Chondrocyte (in vitro differentiated cells): Measurements from ENCODE around the gene CD47. TPM values are rescaled to one million over a fixed set of nuclear protein-coding genes. Genes with fewer than 3 reads are reported as not detected.

ENCODE experiments used
- DNase-seq: peaks from one replicate; pipeline ENCODE4 v3.0.0; 2021; ENCODE audit warnings: mixed read lengths, low spot score
- H3K27ac Mint-ChIP-seq: one replicate; pipeline ENCODE4 v1.8.0; 2021; ENCODE audit warnings: mild to moderate bottlenecking, moderate library complexity, mixed read lengths; ENCODE audit not compliant: unreplicated experiment
- H3K27me3 Mint-ChIP-seq: 2 replicates; pipeline ENCODE4 v1.8.0; 2021; ENCODE audit warnings: low read depth, mixed read lengths
- H3K36me3 Mint-ChIP-seq: 2 replicates; pipeline ENCODE4 v1.8.0; 2021; ENCODE audit warnings: low read depth, mixed read lengths
- H3K4me1 Mint-ChIP-seq: 2 replicates; pipeline ENCODE4 v1.8.0; 2021; ENCODE audit warnings: low read depth, mild to moderate bottlenecking, mixed read lengths
- H3K4me3 Mint-ChIP-seq: one replicate; pipeline ENCODE4 v1.8.0; 2021; ENCODE audit warnings: mild to moderate bottlenecking, moderate library complexity, mixed read lengths; ENCODE audit not compliant: unreplicated experiment
- H3K9me3 Mint-ChIP-seq: 2 replicates; pipeline ENCODE4 v1.8.0; 2021; ENCODE audit warnings: low read depth, mixed read lengths
- total RNA-seq: library from RNA; stranded (reverse); gene quantifications from 3 replicates; pipeline ENCODE4 v1.2.1, GENCODE V29; 2021
- TF ChIP-seq, protein P1 (sequence below): fragments of 200-600 bp; sonication (generic); IDR thresholded peaks from 2 replicates; pipeline ENCODE4 v1.5.0; 2021; ENCODE audit warnings: antibody characterized with exemption, mild to moderate bottlenecking, moderate library complexity

Gene CD47
- total RNA-seq, 1 donor from 2014 or later, result 43.1 TPM

DNA sequence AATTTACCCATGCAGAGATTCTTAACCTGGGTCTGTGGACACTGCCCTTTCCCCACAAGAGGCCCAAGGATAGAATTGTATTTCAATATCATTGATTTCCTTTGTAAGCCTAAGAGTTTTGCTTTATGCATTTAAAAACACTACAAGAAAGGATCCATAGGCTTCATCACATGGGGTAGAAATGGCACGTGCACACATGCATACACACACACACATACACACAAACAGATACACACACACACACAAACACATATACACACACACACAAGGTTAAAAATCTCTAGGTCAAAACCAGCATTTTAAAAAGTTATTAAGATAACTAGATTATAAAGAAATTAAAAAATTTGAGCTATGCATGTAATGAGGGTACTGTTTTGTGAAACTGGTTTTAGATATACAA is 35.5 kb upstream of the CD47 start:
- Mint-ChIP-seq H3K27ac (no peak overlapping the region), H3K4me1 (peaks cover 10% of the 10 kb centered on the region)

DNA sequence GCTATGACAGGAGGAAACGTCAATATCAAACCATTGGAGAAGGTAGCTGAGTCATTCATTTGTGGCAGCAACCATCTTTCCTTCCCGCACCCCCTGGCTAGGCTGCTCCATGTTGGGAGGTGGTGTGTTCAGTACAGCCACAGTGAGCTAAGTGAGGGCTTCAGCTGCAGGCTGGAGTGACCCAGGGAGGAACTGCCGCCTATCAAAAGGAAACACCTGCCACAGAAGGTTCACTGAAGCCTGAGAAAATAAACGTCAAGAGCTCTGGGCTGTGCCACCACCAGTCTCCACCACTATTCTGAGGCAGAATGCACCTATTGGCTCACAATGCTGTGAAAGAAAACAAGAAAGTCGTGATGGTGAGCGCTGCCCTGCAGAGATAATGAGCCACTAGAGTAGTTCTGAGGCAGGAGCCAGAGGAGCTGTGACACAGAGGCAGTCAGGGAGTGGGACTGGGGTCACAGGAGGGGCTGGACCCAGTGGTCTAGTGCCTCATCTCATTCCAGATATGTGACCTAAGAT is 34.8 kb upstream of the CD47 start:
- Mint-ChIP-seq H3K36me3 (no peaks in the 10 kb centered on the region), H3K27me3 (peaks cover 2% of the 10 kb centered on the region), H3K4me1 (peaks cover 3% of the 10 kb centered on the region), H3K27ac (no peak overlapping the region), H3K9me3 (no peaks in the 10 kb centered on the region), H3K4me3 (no peak overlapping the region)
- no peak for DNase-seq
- TF ChIP-seq, protein P1, sequence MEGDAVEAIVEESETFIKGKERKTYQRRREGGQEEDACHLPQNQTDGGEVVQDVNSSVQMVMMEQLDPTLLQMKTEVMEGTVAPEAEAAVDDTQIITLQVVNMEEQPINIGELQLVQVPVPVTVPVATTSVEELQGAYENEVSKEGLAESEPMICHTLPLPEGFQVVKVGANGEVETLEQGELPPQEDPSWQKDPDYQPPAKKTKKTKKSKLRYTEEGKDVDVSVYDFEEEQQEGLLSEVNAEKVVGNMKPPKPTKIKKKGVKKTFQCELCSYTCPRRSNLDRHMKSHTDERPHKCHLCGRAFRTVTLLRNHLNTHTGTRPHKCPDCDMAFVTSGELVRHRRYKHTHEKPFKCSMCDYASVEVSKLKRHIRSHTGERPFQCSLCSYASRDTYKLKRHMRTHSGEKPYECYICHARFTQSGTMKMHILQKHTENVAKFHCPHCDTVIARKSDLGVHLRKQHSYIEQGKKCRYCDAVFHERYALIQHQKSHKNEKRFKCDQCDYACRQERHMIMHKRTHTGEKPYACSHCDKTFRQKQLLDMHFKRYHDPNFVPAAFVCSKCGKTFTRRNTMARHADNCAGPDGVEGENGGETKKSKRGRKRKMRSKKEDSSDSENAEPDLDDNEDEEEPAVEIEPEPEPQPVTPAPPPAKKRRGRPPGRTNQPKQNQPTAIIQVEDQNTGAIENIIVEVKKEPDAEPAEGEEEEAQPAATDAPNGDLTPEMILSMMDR, result no peak

More for the DNA sequence above, 35.5 kb upstream of the CD47 start:
- H3K4me3 Mint-ChIP-seq, result no peak overlapping the region
- TF ChIP-seq, protein P1, result no peak
- no peaks in the 10 kb centered on the region for H3K9me3 Mint-ChIP-seq
- H3K27me3 Mint-ChIP-seq, result peaks cover 2% of the 10 kb centered on the region
- H3K36me3 Mint-ChIP-seq, result no peaks in the 10 kb centered on the region
- DNase-seq, result no peak

DNA sequence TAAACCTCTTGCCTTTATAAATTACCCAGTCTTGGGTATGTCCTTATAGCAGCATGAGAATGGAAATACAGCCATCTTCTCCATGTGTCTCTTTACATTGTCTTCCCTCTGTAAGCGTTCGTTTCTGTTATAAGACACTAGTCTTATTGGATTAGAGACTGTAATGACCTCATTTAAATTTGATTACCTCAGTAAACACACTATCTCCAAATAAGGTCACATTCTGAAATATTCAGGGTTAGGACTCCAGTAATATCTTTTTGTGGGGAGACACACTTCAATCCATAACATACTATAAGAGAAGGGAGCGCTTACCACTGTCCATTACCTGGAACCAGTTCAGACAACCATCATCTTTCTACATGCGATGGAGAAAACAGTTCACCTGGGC is 34.3 kb upstream of the CD47 start:
- H3K9me3 Mint-ChIP-seq, result no peaks in the 10 kb centered on the region

DNA sequence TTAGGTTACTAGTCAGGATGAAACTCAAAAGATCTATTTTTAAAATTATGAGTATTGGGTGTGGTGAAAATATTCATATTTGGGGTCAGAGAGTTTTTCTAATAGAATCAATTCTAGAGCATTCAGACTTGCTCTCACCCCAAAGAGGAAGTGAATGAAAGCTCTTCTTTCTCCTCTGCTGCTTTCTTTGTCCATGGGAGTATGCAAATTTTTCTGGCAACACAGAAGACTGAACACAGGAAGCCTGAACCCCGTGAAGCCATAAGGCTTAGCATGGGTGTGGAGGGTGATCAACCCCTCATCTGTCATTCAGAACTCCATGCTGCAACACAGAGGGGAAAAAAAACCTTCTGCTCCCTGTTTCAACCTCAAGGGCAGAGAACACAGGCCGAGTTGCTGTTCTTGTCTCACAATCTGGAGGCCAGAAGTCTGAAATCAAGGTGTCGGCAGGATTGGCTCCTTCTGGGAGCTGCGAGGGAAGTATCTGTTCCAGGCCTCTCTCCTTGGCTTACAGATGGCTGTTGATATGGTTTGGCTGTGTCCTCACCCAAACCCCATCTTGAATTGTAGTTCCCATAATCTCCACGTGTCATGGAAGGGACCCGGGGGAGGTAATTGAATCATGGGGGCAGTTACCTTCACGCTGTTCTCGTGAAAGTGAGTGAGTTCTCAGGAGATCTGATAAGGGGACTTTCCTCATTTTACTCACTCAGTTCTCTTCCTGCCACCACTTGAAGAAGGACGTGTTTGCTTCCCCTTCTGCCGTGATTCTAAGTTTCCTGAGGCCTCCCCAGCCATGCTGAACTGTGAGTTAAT is 33.7 kb upstream of the CD47 start:
- H3K27ac Mint-ChIP-seq, result no peak overlapping the region
- H3K4me1 Mint-ChIP-seq, result no peaks in the 10 kb centered on the region
- no peak for DNase-seq
- peaks cover 2% of the 10 kb centered on the region for H3K27me3 Mint-ChIP-seq
- no peaks in the 10 kb centered on the region for H3K9me3 Mint-ChIP-seq
- no peaks in the 10 kb centered on the region for H3K36me3 Mint-ChIP-seq
- no peak overlapping the region for H3K4me3 Mint-ChIP-seq
- TF ChIP-seq, protein P1, result no peak

More for the DNA sequence above, 34.3 kb upstream of the CD47 start:
- Mint-ChIP-seq H3K27ac (no peak overlapping the region), H3K27me3 (peaks cover 2% of the 10 kb centered on the region), H3K36me3 (no peaks in the 10 kb centered on the region), H3K4me1 (no peaks in the 10 kb centered on the region), H3K4me3 (no peak overlapping the region)
- no peak for DNase-seq
- TF ChIP-seq, protein P1, result no peak

DNA sequence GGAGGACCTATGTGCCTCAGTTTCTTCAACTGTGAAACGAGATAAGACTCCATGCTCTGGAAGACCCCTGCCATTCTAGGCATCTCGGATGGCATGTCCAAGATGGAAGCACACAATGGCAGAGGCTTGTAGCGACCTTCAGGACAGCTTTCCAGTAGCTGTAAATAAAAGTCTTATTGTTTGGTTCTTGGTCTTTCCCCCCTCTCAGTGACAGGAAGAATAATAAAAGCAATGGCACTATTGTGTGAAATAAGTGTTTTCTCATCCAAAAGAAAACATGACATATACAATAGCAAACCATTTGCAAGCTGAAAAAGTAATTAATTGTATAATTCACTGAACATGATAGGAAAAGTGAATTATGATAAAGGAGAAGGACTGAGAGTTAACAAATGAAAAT is 32.5 kb upstream of the CD47 start:
- H3K4me3 Mint-ChIP-seq, result no peak overlapping the region
- H3K27ac Mint-ChIP-seq, result no peak overlapping the region
- H3K9me3 Mint-ChIP-seq, result no peaks in the 10 kb centered on the region
- TF ChIP-seq, protein P1, result no peak
- H3K27me3 Mint-ChIP-seq, result peaks cover 2% of the 10 kb centered on the region
- no peaks in the 10 kb centered on the region for H3K36me3 Mint-ChIP-seq
- H3K4me1 Mint-ChIP-seq, result no peaks in the 10 kb centered on the region
- no peak for DNase-seq
